SU-DHL-6 (cell line): ENCODE data around the gene RELL1.

Experiments
- H2AFZ ChIP-seq: fragments of 200-600 bp; sonication (generic); 2 replicates; pipeline ENCODE4 v1.6.1; 2014; ENCODE audit warnings: low read depth, mild to moderate bottlenecking, moderate library complexity, mixed read lengths, antibody characterized with exemption, low read length; ENCODE audit not compliant: severe bottlenecking
- H3F3A ChIP-seq: fragments of 200-600 bp; shearing (Covaris generic); 2 replicates; pipeline ENCODE4 v1.6.0; 2016; ENCODE audit warnings: antibody characterized with exemption, mild to moderate bottlenecking; ENCODE audit not compliant: insufficient read depth
- H3K27ac ChIP-seq: fragments of 200-600 bp; sonication (generic); 2 replicates; pipeline ENCODE4 v1.5.1; 2016; ENCODE audit warnings: low read depth, mild to moderate bottlenecking, low read length, moderate library complexity, mixed read lengths
- H3K27me3 ChIP-seq: fragments of 200-600 bp; sonication (generic), shearing (Covaris generic); 2 replicates; pipeline ENCODE4 v1.6.0; 2014; ENCODE audit warnings: mild to moderate bottlenecking, low read length
- H3K36me3 ChIP-seq: fragments of 200-600 bp; sonication (generic); 2 replicates; pipeline ENCODE4 v1.6.1; 2014; ENCODE audit warnings: mild to moderate bottlenecking, low read length, mixed read lengths
- H3K4me2 ChIP-seq: fragments of 300-600, 200-600 bp; shearing (Covaris generic), sonication (generic); 2 replicates; pipeline ENCODE4 v1.6.0; 2014; ENCODE audit warnings: low read length, low read depth, mild to moderate bottlenecking; ENCODE audit not compliant: poor library complexity, severe bottlenecking
- H3K4me3 ChIP-seq: fragments of 200-600 bp; sonication (generic); 2 replicates; pipeline ENCODE4 v1.5.1; 2014; ENCODE audit warnings: antibody characterized with exemption, low read length, mild to moderate bottlenecking, mixed read lengths; ENCODE audit not compliant: insufficient read depth, poor library complexity, severe bottlenecking
- H3K79me2 ChIP-seq: fragments of 200-600 bp; sonication (generic); 2 replicates; pipeline ENCODE4 v1.6.1; 2014; ENCODE audit warnings: mild to moderate bottlenecking, low read length, moderate library complexity; ENCODE audit not compliant: insufficient read depth
- H3K9ac ChIP-seq: fragments of 200-600 bp; sonication (generic); 2 replicates; pipeline ENCODE4 v1.7.0; 2014; ENCODE audit warnings: mild to moderate bottlenecking, low read length
- H3K9me2 ChIP-seq: fragments of 200-600 bp; sonication (generic); replicated peaks from 2 replicates; pipeline ENCODE4 v1.6.1; 2014; ENCODE audit warnings: low read length; ENCODE audit not compliant: insufficient read depth
- H3K9me3 ChIP-seq: fragments of 200-600 bp; sonication (generic); 2 replicates; pipeline ENCODE4 v1.6.1; 2014; ENCODE audit warnings: low read length, mixed read lengths; ENCODE audit not compliant: insufficient read depth
- H4K20me1 ChIP-seq: fragments of 200-600 bp; sonication (generic); 2 replicates; pipeline ENCODE4 v1.6.1; 2014; ENCODE audit warnings: low read depth, mild to moderate bottlenecking, antibody characterized with exemption, low read length, moderate library complexity, mixed read lengths
- CTCF ChIP-seq: fragments of 200-600 bp; sonication (generic); IDR thresholded peaks from one replicate; pipeline ENCODE4 v1.5.1; 2017; ENCODE audit warnings: antibody characterized with exemption, mild to moderate bottlenecking, low read length, moderate library complexity; ENCODE audit not compliant: insufficient read depth, poor library complexity, severe bottlenecking
- EZH2phosphoT487 ChIP-seq: fragments of 200-600 bp; sonication (generic), shearing (Covaris generic); conservative IDR thresholded peaks from 2 replicates; pipeline ENCODE4 v1.6.1; 2018; ENCODE audit warnings: mild to moderate bottlenecking, antibody characterized with exemption, low read length, moderate library complexity, mixed read lengths

The RELL1 gene

GRCh38 chr4:37615059-37615719, 71.0 kb downstream of the RELL1 start:
- no peaks in the 10 kb centered on the region for H3K27me3 ChIP-seq
- H3F3A ChIP-seq, result no peaks in the 10 kb centered on the region
- H3K4me2 ChIP-seq, result no peak overlapping the region
- no peaks in the 10 kb centered on the region for H3K79me2 ChIP-seq
- no peaks in the 10 kb centered on the region for H3K9me2 ChIP-seq
- no peaks in the 10 kb centered on the region for H4K20me1 ChIP-seq
- H3K27ac ChIP-seq, result no peak overlapping the region
- H3K9me3 ChIP-seq, result no peaks in the 10 kb centered on the region
- TF ChIP-seq CTCF (no peak), EZH2phosphoT487 (no peak)
- no peak overlapping the region for H2AFZ ChIP-seq
- H3K4me3 ChIP-seq, result no peak overlapping the region
- no peak overlapping the region for H3K9ac ChIP-seq
- no peaks in the 10 kb centered on the region for H3K36me3 ChIP-seq

- no peaks in the 10 kb centered on the region for H3K9me2 ChIP-seq
- no peak overlapping the region for H3K4me2 ChIP-seq
- no peak for TF ChIP-seq CTCF
- TF ChIP-seq EZH2phosphoT487, result no peak
- no peaks in the 10 kb centered on the region for H3K27me3 ChIP-seq
- H3K79me2 ChIP-seq, result no peaks in the 10 kb centered on the region
- H2AFZ ChIP-seq, result no peak overlapping the region
- H4K20me1 ChIP-seq, result no peaks in the 10 kb centered on the region
- H3K9me3 ChIP-seq, result no peaks in the 10 kb centered on the region
- H3K9ac ChIP-seq, result no peak overlapping the region
- no peak overlapping the region for H3K27ac ChIP-seq
- H3F3A ChIP-seq, result no peaks in the 10 kb centered on the region
- H3K4me3 ChIP-seq, result no peak overlapping the region
- no peaks in the 10 kb centered on the region for H3K36me3 ChIP-seq
These were observed 73.4 kb downstream of the RELL1 start for GRCh38 chr4:37612811-37613210.

- H3K4me3 ChIP-seq, result no peak overlapping the region
- no peak for TF ChIP-seq CTCF
- no peak for TF ChIP-seq EZH2phosphoT487
These were observed 76.5 kb downstream of the RELL1 start for GRCh38 chr4:37609626-37610025.

More at GRCh38 chr4:37609626-37610025, 76.5 kb downstream of the RELL1 start:
- H4K20me1 ChIP-seq, result no peaks in the 10 kb centered on the region
- no peaks in the 10 kb centered on the region for H3K9me2 ChIP-seq
- no peak overlapping the region for H3K27ac ChIP-seq
- H3K4me2 ChIP-seq, result no peak overlapping the region
- H3K36me3 ChIP-seq, result no peaks in the 10 kb centered on the region
- no peaks in the 10 kb centered on the region for H3K27me3 ChIP-seq
- no peaks in the 10 kb centered on the region for H3K9me3 ChIP-seq
- H3K79me2 ChIP-seq, result no peaks in the 10 kb centered on the region
- no peak overlapping the region for H2AFZ ChIP-seq
- H3F3A ChIP-seq, result no peaks in the 10 kb centered on the region
- no peak overlapping the region for H3K9ac ChIP-seq
